WI38 (cell line): ENCODE results near the gene AUNIP.

Experiments
- H3K4me3 ChIP-seq: 2 replicates; pipeline ENCODE4 v1.5.1; 2011; ENCODE audit warnings: low read depth, mild to moderate bottlenecking, control low read depth, low read length
- TF ChIP-seq, protein P1 (sequence below): IDR thresholded peaks from 2 replicates; pipeline ENCODE4 v1.5.1; 2012; ENCODE audit warnings: low read depth, mild to moderate bottlenecking, control low read depth, low read length

AUNIP gene

DNA sequence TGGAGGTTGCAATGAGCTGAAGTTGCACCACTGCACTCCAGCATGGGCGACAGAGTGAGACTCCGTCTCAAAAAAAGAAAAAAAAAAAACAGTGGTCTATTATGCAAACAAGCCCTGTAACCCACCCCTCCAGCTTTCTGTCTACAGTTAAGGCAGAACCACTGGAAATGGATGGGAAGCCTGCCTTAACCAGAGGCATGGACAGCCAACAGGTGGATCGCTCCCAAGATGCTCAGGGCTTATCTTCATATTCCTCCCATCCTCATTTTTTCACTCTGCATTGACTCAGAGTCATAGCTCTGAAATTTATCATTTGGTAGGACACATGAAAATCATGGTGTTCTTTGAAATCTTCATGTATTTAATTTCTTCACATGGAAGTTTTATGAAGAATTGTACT is 30.8 kb downstream of the AUNIP start:
- TF ChIP-seq, protein P1, sequence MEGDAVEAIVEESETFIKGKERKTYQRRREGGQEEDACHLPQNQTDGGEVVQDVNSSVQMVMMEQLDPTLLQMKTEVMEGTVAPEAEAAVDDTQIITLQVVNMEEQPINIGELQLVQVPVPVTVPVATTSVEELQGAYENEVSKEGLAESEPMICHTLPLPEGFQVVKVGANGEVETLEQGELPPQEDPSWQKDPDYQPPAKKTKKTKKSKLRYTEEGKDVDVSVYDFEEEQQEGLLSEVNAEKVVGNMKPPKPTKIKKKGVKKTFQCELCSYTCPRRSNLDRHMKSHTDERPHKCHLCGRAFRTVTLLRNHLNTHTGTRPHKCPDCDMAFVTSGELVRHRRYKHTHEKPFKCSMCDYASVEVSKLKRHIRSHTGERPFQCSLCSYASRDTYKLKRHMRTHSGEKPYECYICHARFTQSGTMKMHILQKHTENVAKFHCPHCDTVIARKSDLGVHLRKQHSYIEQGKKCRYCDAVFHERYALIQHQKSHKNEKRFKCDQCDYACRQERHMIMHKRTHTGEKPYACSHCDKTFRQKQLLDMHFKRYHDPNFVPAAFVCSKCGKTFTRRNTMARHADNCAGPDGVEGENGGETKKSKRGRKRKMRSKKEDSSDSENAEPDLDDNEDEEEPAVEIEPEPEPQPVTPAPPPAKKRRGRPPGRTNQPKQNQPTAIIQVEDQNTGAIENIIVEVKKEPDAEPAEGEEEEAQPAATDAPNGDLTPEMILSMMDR = no peak
- H3K4me3 ChIP-seq = no peak overlapping the region

DNA sequence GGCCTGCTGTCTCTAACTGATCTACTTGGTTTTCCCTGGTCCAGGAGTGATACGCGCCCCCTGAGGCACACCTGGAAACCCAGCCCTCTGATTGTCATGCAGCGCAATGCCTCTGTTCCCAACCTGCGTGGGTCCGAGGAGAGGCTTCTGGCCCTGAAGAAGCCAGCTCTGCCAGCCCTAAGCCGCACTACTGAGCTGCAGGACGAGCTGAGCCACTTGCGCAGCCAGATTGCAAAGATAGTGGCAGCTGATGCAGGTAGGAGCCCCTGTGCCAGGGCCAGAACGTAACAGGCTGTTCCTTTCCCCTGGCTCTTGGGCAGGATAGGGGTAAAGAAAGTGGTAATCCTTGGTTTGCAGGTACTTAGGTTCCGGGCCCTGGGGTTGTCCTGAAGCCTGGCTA is 32.7 kb downstream of the AUNIP start:
- TF ChIP-seq, protein P1 = no peak
- no peak overlapping the region for H3K4me3 ChIP-seq

DNA sequence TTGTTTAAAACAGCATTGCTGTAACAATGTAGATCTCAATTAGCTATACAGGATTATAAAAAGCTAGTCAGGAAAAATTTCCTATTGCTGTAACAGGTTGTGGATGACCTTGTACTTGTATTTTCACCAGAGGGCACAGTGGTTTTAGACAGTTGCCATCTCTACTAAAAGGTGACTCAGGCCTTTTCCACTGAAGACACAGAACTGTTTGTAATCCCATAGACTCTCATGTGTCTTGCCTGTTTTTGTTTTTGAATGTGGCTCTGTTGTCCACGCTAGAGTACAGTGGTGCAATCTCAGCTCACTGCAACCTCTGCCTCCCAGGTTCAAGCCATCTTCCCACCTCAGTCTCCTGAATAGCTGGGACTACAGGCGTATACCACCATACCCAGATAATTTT is 33.7 kb downstream of the AUNIP start:
- TF ChIP-seq, protein P1 = no peak
- H3K4me3 ChIP-seq = no peak overlapping the region

DNA sequence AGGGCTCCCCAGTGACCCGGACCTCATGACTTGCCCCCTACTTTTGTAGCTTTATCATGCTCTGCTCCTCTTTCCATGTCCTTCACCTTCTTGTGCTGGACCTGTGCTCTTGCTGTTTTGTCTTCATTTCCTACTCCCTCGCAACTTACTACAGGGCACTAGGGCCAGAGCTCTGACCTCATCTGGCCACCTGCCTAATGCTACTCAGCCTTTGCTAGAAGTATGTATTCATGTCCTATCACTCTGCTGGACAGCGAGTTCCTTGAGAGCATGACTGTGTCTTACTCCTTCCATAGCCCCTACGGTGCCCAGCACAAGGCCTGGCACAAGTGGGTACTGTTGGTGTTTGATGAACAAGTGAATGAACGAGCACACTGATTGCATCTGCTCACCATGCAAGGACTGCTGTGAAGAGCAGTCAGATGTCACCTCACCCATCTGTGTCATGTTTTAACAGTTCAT is 37.6 kb downstream of the AUNIP start:
- TF ChIP-seq, protein P1 = no peak
- peak overlapping the region; percentile 77 for H3K4me3 ChIP-seq

DNA sequence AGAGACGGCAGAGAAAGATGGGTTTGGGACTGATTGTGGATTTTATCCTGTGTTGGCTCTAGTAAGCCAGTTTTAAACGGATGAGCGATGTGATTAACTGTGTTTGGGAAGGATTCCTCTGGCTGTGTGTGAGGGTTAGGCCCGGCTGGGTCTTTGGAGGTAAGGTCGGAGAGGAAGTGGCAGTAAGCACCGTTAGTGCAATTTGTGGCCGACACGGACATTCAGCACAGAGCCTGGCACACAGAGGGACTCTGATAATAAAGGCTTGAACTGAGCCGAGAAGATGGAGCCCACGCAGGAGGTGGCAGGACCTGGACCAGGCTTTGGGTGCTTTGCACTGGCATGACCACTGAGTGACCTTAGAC is 38.2 kb downstream of the AUNIP start:
- TF ChIP-seq, protein P1 = no peak
- peak overlapping the region; percentile 77 for H3K4me3 ChIP-seq

DNA sequence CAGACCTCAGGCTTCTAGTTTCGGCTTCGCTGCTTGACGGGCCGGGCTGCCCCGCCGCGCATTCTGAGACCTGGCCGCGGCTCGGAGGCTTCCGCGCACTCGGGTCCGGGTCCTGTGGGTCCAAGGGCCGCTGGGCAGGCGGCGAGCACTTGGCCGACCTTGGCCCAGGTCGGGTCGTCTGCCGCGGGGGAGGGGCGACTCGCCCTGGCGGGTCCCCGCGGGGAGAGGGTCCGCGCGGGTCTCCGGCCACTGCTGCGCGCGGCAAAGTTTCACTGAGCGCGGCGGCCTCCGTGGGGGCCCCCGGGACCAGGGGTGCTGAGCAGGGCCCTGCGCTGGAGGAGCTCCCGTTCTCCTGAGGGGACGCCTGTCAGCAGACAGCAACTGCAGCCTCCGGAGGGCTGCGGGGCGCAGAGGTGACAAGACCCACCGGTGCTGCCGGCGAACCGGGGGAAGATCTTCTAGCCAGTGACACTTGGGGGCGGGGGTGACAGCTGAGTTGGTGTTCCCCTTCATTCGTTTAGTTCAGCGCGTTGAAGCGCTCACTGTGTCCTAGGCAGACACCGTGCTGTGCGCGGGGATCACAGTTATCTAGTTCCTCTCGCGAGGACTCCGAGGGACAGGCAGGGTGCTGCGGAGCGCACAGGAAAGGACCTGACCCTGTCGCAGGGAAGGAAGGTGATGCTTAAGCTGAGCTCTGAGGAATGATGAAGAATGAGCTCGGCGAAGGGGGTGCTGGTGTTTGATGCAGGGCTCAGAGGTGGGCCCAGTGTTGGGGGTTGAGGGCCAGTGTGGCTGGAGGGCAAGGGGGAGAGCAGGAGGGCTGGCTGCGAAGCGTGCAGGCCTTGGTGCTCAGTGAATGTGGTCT is 38.8 kb downstream of the AUNIP start:
- peak overlapping the region; percentile 77 for H3K4me3 ChIP-seq
- TF ChIP-seq, protein P1 = no peak

DNA sequence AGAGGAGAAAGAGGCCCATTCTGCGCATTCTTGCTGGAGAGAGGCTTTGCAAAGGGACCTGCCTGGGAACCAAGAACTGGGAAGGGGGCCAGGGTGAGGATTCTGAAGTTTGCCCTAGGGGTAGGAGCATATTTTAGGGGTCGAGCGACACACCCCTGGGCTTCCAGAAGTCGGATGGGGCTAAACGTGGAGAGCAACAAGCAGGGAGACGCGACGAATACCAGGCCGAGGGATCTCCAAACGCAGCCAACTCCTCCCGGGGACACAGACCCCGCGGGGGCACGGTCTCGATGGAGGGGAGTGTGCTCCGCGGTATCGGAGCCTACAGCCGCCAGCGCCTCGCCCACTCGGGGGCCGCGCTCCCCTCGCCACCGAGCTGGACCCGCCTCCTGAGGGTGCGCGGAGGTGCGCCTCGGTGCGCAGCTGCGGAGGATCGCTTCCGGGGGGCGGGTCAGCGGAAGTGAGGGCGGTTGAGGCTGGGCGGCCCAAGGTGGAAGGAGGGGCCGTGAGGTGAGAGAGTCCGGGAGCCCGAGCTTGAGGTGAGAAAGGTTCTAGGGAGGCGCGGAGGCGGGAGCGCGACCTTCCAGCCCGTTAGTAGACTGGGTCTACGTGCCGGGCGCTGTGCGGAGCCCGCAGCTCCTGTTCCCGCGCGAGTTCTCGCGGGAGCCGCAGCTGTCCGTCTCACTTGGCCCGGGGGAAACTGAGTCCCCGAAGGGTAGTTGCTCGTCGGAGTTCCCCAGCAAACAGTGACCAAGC is 39.6 kb downstream of the AUNIP start, which contains the start of gene MTFR1L:
Gene MTFR1L (plus strand): TSS at position 464 of the 756 bp plus-strand sequence. CDS start 3,151 bp downstream, outside the sequence.
- TF ChIP-seq, protein P1 = no peak
- peak within 1 kb of the TSS; percentile 77 for H3K4me3 ChIP-seq
